GM03348 (cell line): Measurements from ENCODE around the gene GLYATL1.
"Not testable (repeated sequence)": the region's sequence is repeated elsewhere in the genome, so short reads cannot be mapped to it uniquely, and the experiment has no call there.

ENCODE experiments used
- DNase-seq: peaks from one replicate; pipeline ENCODE4 v3.0.0; 2012; ENCODE audit warnings: low spot score

Gene GLYATL1

GRCh38 chr11:58998480-58999290 is 59.4 kb downstream of the GLYATL1 start:
- no peak for DNase-seq

DNA sequence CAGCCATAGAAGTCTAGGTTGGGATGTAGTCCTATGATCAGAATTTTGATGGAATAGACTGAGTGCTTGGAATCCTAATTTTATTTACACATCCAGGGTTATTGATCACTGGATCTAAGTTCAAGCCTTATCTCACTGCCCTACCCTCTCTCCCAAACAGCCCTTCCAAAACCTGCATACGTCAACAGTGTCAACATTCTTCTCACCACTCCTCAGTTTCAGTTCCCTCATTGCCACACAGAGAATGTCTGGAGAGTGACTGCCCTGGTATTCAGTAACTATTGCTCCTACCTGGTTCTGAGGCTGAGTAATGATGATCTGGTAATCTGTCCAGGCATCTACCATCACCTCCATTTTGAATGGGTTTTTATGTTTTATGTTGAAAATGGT is 60.0 kb downstream of the GLYATL1 start:
- DNase-seq, result no peak

DNA sequence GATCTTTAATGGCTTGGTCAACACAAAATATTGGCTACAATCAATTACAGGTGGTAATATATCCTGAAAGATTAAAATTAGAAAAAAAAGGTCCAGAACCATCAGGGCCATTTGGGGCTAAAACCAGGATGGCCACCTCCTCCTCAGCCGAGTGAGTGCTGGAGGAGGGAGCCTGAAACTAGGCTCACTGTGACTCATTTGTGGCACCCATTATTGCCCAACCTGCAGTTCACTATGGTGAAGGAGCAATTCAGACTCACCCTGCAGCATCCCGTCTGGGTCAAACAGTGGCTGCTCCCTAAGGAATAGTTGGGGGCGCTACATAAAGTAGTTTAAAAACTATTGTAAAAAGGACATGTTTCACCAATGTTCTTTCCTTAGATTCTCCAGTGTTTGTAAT is 60.7 kb downstream of the GLYATL1 start:
- no peak for DNase-seq

- DNase-seq, result not testable (repeated sequence)
Observed at GRCh38 chr11:59002006-59002405, 62.7 kb downstream of the GLYATL1 start.
